GM12801 (cell line): Measurements from ENCODE around the gene GSTA5.

ENCODE experiments used
- CTCF ChIP-seq: IDR thresholded peaks from one replicate; pipeline ENCODE4 v1.5.1; 2011; ENCODE audit warnings: control low read depth; ENCODE audit not compliant: insufficient read length; ENCODE audit errors: extremely low read depth

Gene GSTA5

GRCh38 chr6:52876056-52876787 lies 35.6 kb upstream of the GSTA5 start:
- TF ChIP-seq CTCF, result no peak

GRCh38 chr6:52872031-52872430 lies 31.4 kb upstream of the GSTA5 start:
- TF ChIP-seq CTCF, result no peak

- TF ChIP-seq CTCF, result no peak
Observed at GRCh38 chr6:52871621-52872020, 31.0 kb upstream of the GSTA5 start.

DNA sequence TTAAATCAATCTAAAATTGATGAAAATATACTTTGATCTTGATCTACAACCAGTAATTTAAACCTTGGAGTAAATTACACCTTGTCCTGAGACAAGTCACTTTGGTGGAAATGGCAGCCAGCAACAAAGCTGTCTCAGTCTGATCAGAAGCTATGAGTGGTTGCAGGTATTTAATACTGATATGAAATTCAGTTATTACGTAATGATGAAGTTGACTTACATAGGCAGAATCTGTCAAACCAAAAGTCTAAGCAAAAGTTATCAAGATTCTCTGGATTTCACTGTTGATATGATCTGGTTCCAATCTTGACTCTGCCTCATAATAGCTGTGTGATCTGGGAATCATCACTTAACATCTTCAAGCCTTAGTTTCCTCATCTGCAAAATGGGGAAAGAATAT lies 27.6 kb upstream of the GSTA5 start:
- TF ChIP-seq CTCF, result no peak

DNA sequence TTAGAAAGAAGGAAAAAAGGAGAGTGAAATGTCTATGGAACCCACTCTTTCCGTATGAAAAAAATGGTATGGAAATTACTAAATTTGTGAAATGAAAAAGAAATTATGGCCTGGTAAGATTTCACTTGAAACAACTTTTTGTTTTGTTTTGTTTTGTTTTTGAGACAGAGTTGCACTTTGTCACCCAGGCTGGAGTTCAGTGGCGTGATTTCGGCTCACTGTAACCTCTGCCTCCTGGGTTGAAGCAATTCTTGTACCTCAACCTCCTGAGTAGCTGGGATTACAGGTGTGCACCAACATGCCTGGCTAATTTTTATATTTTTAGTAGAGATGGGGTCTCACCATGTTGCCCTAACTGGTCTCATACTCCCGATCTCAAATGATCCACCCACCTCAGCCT lies 17.8 kb upstream of the GSTA5 start:
- no peak for TF ChIP-seq CTCF

- no peak for TF ChIP-seq CTCF
Observed at GRCh38 chr6:52849137-52849536, 8.5 kb upstream of the GSTA5 start.

DNA sequence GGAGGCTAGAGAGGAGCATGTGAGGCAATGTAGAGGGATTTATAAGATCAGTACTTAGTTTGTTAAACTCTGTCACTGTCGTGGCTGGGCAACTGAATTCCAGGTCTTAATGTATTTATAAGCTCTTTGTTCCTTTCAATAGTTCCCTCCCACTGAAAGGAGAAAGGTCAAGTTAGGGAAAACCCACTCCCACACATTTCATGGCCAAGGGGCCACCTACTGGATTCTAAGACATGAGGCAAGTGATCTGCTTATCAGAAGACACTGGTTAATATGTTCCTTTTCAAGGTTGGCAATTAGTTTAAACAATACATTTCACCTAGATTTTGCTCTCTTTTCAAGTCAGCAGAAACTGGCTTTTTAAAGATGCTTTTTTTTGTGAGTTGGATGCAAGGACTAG lies 5.4 kb upstream of the GSTA5 start:
- no peak for TF ChIP-seq CTCF
